Breast epithelium (tissue), 4 donors: Measurements from ENCODE around the gene LRRC58. TPM values are rescaled to one million over a fixed set of nuclear protein-coding genes. Genes with fewer than 3 reads are reported as not detected.
"Not testable (repeated sequence)": the region's sequence is repeated elsewhere in the genome, so short reads cannot be mapped to it uniquely, and the experiment has no call there.

Experiments
- DNase-seq, 2 donors: peaks; one replicate each; pipeline ENCODE4 v3.0.0-alpha.2; 2019; ENCODE audit warnings: low spot score in 2 of 2
- H3K27ac ChIP-seq, 2 donors: fragments of 200-600 bp; sonication (generic) in 1 of 2; one replicate each; pipeline ENCODE4 v1.5.1; 2016 to 2019; ENCODE audit warnings: mild to moderate bottlenecking in 1 of 2
- H3K27me3 ChIP-seq, 2 donors: fragments of 200-600 bp; sonication (generic) in 1 of 2; one replicate each; pipeline versions ENCODE4 v1.5.1 to v1.6.0; 2017 to 2019; ENCODE audit warnings: control low read depth in 1 of 2, mild to moderate bottlenecking in 1 of 2
- H3K36me3 ChIP-seq: fragments of 200-600 bp; one replicate; pipeline ENCODE4 v1.5.1; 2019
- H3K4me1 ChIP-seq, 2 donors: fragments of 200-600 bp; sonication (generic); one replicate each; pipeline ENCODE4 v1.5.1; 2016 to 2019; ENCODE audit warnings: control low read depth in 1 of 2
- H3K4me3 ChIP-seq, 3 donors: fragments of 200-600 bp; sonication (generic); 1 replicate in 2 of 3; 2 replicates in 1 of 3; pipeline ENCODE4 v1.5.1; 2016 to 2019; ENCODE audit warnings: mild to moderate bottlenecking in 3 of 3, moderate library complexity in 2 of 3
- H3K9me3 ChIP-seq, 2 donors: fragments of 200-600 bp; sonication (generic) in 1 of 2; one replicate each; pipeline ENCODE4 v1.5.1; 2016 to 2019; ENCODE audit warnings: control low read depth in 1 of 2
- POLR2A ChIP-seq: fragments of 450-650 bp; IDR thresholded peaks from one replicate; pipeline ENCODE4 v1.6.1; 2016; ENCODE audit warnings: antibody characterized with exemption, mild to moderate bottlenecking, moderate library complexity
- POLR2AphosphoS5 ChIP-seq, 3 donors: sonication (generic); formaldehyde crosslinking; IDR thresholded peaks; one replicate each; pipeline ENCODE4 v1.6.1; 2017; ENCODE audit warnings: antibody characterized with exemption in 3 of 3
- intact Hi-C: fragments of 100-400 bp; cut with DNase I; formaldehyde crosslinking; loops from one replicate; pipeline ENCODE4 v1.15.1; 2023; ENCODE audit warnings: low total_unique reads
- total RNA-seq, 3 donors: library from RNA; depleted of rRNA; stranded (reverse); fragments of >200 nt; gene quantifications; one replicate each; pipeline ENCODE4 v1.1.0, GENCODE V29; 2016
- TF ChIP-seq, protein P1 (sequence below), 3 donors: fragments of 450-650 bp; IDR thresholded peaks; one replicate each; pipeline ENCODE4 v1.5.1; 2016 to 2017; ENCODE audit warnings: antibody characterized with exemption in 3 of 3, mild to moderate bottlenecking in 3 of 3, moderate library complexity in 3 of 3

Gene LRRC58
- total RNA-seq, 3 donors from 2014 or later = 32.1 to 40.2 (median 40.1) TPM

DNA sequence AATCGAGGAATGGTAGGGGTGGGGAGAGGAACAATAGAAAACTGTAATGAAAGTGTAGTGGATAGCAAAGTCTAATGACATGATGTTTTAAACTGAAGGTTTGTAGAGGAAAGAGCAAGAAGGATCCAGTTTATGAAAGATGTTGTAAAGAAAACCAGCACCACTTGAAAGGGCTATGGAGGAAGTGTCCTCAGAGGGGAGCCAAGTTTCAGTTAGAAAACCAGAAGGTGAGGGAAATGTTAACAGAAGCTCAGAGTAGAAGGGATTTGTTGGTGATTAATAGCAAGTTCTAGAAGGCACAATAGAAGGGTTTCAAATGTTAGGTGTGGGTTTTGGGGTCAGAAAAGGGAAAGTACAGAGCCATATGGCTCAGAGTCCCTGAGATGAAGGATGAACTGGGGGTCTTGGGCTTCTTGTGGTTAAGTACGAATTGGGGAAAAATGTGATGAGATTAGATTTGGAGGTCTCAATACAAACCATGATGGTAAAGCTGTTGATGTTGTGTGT, 33.8 kb upstream of the LRRC58 start:
- H3K9me3 ChIP-seq = no peaks in the 10 kb centered on the region
- no peak overlapping the region for H3K27ac ChIP-seq
- H3K4me3 ChIP-seq = no peak overlapping the region
- intact Hi-C loops = no loop called here
- TF ChIP-seq POLR2AphosphoS5 (IDR thresholded peaks at IDR 0.05) (no peak), POLR2A (no peak)
- TF ChIP-seq, protein P1, sequence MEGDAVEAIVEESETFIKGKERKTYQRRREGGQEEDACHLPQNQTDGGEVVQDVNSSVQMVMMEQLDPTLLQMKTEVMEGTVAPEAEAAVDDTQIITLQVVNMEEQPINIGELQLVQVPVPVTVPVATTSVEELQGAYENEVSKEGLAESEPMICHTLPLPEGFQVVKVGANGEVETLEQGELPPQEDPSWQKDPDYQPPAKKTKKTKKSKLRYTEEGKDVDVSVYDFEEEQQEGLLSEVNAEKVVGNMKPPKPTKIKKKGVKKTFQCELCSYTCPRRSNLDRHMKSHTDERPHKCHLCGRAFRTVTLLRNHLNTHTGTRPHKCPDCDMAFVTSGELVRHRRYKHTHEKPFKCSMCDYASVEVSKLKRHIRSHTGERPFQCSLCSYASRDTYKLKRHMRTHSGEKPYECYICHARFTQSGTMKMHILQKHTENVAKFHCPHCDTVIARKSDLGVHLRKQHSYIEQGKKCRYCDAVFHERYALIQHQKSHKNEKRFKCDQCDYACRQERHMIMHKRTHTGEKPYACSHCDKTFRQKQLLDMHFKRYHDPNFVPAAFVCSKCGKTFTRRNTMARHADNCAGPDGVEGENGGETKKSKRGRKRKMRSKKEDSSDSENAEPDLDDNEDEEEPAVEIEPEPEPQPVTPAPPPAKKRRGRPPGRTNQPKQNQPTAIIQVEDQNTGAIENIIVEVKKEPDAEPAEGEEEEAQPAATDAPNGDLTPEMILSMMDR (IDR thresholded peaks at IDR 0.05) = no peak
- DNase-seq = no peak
- no peaks in the 10 kb centered on the region for H3K4me1 ChIP-seq
- H3K36me3 ChIP-seq = no peaks in the 10 kb centered on the region
- H3K27me3 ChIP-seq = no peaks in the 10 kb centered on the region

DNA sequence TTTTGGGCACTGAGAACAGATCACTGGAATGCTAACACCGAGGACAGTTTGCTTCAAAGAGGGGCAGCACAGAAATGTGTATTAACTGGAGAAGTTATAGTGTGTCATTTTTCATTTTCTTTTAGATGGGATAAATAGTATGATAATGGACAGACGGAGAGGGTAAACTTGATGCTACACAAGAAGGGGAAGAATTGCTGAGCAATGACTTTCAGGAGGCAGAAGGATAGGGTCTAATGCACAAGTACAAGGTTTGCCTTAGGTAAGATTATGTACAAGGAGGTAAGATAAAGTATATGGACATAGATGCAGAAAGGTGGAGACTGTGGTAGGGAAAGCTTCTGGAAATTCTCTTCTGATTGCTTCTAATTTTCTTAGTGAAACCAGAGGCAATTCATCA, 32.3 kb upstream of the LRRC58 start:
- Histone ChIP-seq H3K27me3 (no peaks in the 10 kb centered on the region), H3K36me3 (no peaks in the 10 kb centered on the region), H3K9me3 (no peaks in the 10 kb centered on the region), H3K27ac (no peak overlapping the region), H3K4me1 (no peaks in the 10 kb centered on the region), H3K4me3 (no peak overlapping the region)
- DNase-seq = no peak
- intact Hi-C loops = no loop called here
- TF ChIP-seq, protein P1 (IDR thresholded peaks at IDR 0.05) = no peak
- TF ChIP-seq POLR2AphosphoS5 (IDR thresholded peaks at IDR 0.05) (no peak), POLR2A (no peak)

DNA sequence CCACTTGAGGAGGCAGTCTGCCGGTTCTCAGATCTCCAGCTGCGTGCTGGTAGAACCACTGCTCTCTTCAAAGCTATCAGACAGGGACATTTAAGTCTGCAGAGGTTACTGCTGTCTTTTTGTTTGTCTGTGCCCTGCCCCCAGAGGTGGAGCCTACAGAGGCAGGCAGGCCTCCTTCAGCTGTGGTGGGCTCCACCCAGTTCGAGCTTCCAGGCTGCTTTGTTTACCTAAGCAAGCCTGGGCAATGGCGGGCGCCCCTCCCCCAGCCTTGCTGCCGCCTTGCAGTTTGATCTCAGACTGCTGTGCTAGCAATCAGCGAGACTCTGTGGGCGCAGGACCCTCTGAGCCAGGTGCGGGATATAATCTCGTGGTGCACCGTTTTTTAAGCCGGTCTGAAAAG, 28.8 kb upstream of the LRRC58 start:
- H3K4me1 ChIP-seq, DNase-seq, H3K9me3 ChIP-seq, H3K36me3 ChIP-seq, H3K27me3 ChIP-seq, intact Hi-C loops, H3K4me3 ChIP-seq, H3K27ac ChIP-seq: not testable (repeated sequence)

DNA sequence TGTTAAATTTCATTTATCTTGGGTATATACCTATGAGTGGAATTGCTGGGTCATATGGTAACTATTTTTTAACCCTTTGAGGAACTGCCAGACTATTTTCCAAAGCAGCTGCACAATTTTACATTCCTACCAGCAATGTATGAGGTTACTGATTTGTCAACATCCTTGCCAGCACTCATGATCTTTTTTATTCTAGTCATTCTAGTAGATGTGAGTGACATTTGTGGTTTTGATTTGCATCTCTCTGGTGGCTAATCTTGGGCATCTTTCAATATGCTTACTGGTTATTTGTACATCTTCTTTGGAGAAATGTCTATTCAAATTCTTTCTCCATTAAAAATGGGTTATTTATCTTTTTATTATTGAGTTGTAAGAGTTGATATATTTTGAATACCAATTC, 21.3 kb upstream of the LRRC58 start:
- no peaks in the 10 kb centered on the region for H3K36me3 ChIP-seq
- intact Hi-C loops = no loop called here
- H3K27ac ChIP-seq = no peak overlapping the region
- TF ChIP-seq POLR2A (no peak), POLR2AphosphoS5 (IDR thresholded peaks at IDR 0.05) (no peak)
- TF ChIP-seq, protein P1 (IDR thresholded peaks at IDR 0.05) = no peak
- H3K27me3 ChIP-seq = no peaks in the 10 kb centered on the region
- no peak for DNase-seq
- no peak overlapping the region for H3K4me3 ChIP-seq
- no peaks in the 10 kb centered on the region for H3K4me1 ChIP-seq
- no peaks in the 10 kb centered on the region for H3K9me3 ChIP-seq

DNA sequence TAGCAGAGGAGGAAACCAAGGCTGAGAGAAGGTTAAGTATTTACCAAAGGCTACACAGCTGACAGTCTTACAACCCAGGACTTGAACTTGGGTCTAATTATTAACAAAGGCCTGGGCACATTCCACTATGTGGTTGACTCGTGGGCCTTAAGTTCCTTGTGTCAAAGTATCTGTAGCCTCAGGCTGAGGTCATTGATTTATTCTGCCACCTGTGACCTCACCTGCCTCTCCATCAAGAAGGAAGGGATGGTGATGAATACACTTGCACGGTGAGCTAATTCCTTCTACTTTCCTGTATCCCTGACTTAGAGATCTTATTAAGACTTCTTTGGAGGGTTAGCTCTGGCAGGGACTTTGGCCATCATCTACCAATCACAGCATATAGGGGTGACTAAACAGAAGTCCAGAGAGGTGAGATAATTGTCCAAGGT, 19.9 kb upstream of the LRRC58 start:
- Histone ChIP-seq H3K27ac (no peak overlapping the region), H3K9me3 (no peaks in the 10 kb centered on the region), H3K4me1 (no peaks in the 10 kb centered on the region), H3K27me3 (no peaks in the 10 kb centered on the region), H3K36me3 (no peaks in the 10 kb centered on the region), H3K4me3 (no peak overlapping the region)
- intact Hi-C loops = no loop called here
- DNase-seq = no peak
- TF ChIP-seq POLR2AphosphoS5 (IDR thresholded peaks at IDR 0.05) (no peak), POLR2A (no peak)
- TF ChIP-seq, protein P1 (IDR thresholded peaks at IDR 0.05) = no peak

DNA sequence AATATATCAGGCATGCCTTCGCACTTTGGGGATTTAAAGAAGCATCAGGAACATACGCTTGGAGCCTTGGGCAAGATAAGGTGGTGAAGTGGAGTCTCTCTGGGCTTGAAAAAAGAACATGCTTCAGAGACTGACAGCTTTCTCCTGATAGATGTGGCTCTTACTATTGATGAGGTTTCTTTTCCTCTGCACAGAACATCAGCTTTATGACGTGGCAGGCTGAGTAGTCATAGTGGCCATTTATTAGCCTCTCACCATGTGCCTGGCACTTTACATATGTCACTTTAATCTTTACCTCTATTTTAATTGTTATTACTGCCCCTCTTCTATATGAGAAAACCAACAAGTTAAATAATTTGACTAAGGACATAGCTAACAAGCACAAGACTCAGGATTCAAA, 19.0 kb upstream of the LRRC58 start:
- no peak for DNase-seq
- intact Hi-C loops = no loop called here
- H3K36me3 ChIP-seq = no peaks in the 10 kb centered on the region
- no peak overlapping the region for H3K4me3 ChIP-seq
- TF ChIP-seq POLR2A (no peak), POLR2AphosphoS5 (IDR thresholded peaks at IDR 0.05) (no peak)
- TF ChIP-seq, protein P1 (IDR thresholded peaks at IDR 0.05) = no peak
- H3K27ac ChIP-seq = no peak overlapping the region
- H3K9me3 ChIP-seq = no peaks in the 10 kb centered on the region
- H3K27me3 ChIP-seq = no peaks in the 10 kb centered on the region
- no peaks in the 10 kb centered on the region for H3K4me1 ChIP-seq
